CD4-positive, alpha-beta T cell treated with Interleukin-17A for 4 hours (primary cell): ENCODE measurements around the gene RDH12.
"Not testable (repeated sequence)": the region's sequence is repeated elsewhere in the genome, so short reads cannot be mapped to it uniquely, and the experiment has no call there.

ENCODE experiments used
- DNase-seq: peaks from one replicate; pipeline ENCODE4 v3.0.0-alpha.2; 2020; ENCODE audit warnings: mixed read lengths

Gene RDH12

GRCh38 chr14:67701492-67701891, at the start of gene RDH12:
RDH12 (plus strand) TSS chr14:67701886; CDS start chr14:67722643, 20,757 bp downstream.
- DNase-seq, result not testable (repeated sequence)

- DNase-seq, result no peak
Observed at GRCh38 chr14:67652189-67652588, 49.5 kb upstream of the RDH12 start.

- DNase-seq, result no peak
Observed at GRCh38 chr14:67653651-67654280, 47.9 kb upstream of the RDH12 start.

GRCh38 chr14:67663633-67664032, 38.1 kb upstream of the RDH12 start:
- no peak for DNase-seq

GRCh38 chr14:67665868-67666267, 35.8 kb upstream of the RDH12 start:
- no peak for DNase-seq

- peak; percentile 39 for DNase-seq
Observed at GRCh38 chr14:67666750-67667449, 34.8 kb upstream of the RDH12 start.

- DNase-seq, result no peak
Observed at GRCh38 chr14:67668559-67668958, 33.1 kb upstream of the RDH12 start.

GRCh38 chr14:67673451-67673850, 28.2 kb upstream of the RDH12 start:
- no peak for DNase-seq

GRCh38 chr14:67674139-67674479, 27.6 kb upstream of the RDH12 start:
- peak; percentile 65 for DNase-seq

GRCh38 chr14:67674480-67675218, 27.0 kb upstream of the RDH12 start, which contains the start of gene VTI1B:
VTI1B (minus strand) TSS chr14:67674632; CDS start chr14:67674489, 143 bp downstream.
- DNase-seq, result peak; percentile 79

- DNase-seq, result no peak
Observed at GRCh38 chr14:67675219-67675582, 26.5 kb upstream of the RDH12 start.

- no peak for DNase-seq
Observed at GRCh38 chr14:67679006-67679405, 22.7 kb upstream of the RDH12 start.

- DNase-seq, result no peak
Observed at GRCh38 chr14:67680121-67680602, 21.5 kb upstream of the RDH12 start.

- DNase-seq, result no peak
Observed at GRCh38 chr14:67680941-67681340, 20.7 kb upstream of the RDH12 start.

- DNase-seq, result no peak
Observed at GRCh38 chr14:67683842-67684241, 17.8 kb upstream of the RDH12 start.

- no peak for DNase-seq
Observed at GRCh38 chr14:67690011-67690410, 11.7 kb upstream of the RDH12 start.

- peak; percentile 65 for DNase-seq
Observed at GRCh38 chr14:67694791-67695393, 6.8 kb upstream of the RDH12 start.

- DNase-seq, result peak; percentile 84
Observed at GRCh38 chr14:67695394-67695949, 6.2 kb upstream of the RDH12 start, which contains the start of gene RDH11. RDH11 (minus strand) TSS chr14:67695764; CDS start chr14:67695703, 61 bp downstream.

GRCh38 chr14:67697006-67697405, 4.7 kb upstream of the RDH12 start:
- no peak for DNase-seq

GRCh38 chr14:67698179-67698578, 3.5 kb upstream of the RDH12 start:
- no peak for DNase-seq

- no peak for DNase-seq
Observed at GRCh38 chr14:67703997-67704396, 2.3 kb downstream of the RDH12 start.

- peak; percentile 45 for DNase-seq
Observed at GRCh38 chr14:67704484-67705089, 2.9 kb downstream of the RDH12 start.
